Activated effector memory CD4-positive, alpha-beta T cell treated with Interleukin-2 at 50 U/mL for 16 hours (primary cell): ENCODE measurements around the gene MCCC1.
"Not testable (repeated sequence)": the region's sequence is repeated elsewhere in the genome, so short reads cannot be mapped to it uniquely, and the experiment has no call there.

Experiments
- DNase-seq: peaks from one replicate; pipeline ENCODE4 v3.0.0-alpha.2; 2020

MCCC1 gene

GRCh38 chr3:183101040-183101439 is 1.7 kb upstream of the MCCC1 start:
- not testable (repeated sequence) for DNase-seq

GRCh38 chr3:183100376-183100775 is 1.1 kb upstream of the MCCC1 start:
- no peak for DNase-seq

DNA sequence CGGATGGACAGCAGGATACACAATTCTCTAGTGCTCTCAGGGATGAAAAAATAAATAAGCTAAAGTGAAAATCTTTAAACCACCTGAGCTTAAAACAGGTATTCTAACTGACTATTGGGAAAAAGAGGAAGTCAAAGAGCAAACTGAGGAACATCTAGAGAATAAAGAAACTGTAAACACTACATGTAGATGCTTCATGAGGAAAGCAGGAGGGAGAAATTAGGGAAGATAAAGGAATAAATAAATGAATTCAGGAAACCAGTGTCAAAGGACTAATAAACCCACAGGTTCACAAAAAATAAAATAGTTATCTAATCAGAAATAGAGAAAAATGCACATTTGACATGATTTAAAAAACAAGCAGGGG is 525 bp upstream of the MCCC1 start:
- no peak for DNase-seq

DNA sequence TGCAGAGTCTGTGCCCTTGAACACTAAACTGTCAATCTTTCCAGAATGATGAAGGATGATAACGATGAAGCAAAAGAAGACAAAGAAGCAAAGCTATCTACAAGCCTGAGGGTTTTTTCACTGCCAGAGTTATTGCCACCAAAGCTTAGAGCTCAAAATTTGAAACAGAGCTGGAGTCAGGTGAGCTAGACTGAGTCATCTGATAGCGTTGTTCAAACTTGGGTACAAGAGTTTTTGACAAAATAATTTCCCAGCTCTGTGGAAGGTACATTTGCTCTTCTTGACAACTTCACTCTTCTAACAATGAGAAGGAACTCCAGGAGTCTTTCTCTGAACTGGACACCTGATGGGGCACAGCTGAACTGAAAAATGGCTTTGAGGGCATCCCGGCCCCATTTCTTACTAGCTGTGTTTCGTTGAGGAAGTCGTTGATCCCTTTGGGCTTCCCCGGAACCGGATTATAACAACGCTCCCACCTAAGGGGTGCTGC is 715 bp downstream of the MCCC1 start:
- no peak for DNase-seq

DNA sequence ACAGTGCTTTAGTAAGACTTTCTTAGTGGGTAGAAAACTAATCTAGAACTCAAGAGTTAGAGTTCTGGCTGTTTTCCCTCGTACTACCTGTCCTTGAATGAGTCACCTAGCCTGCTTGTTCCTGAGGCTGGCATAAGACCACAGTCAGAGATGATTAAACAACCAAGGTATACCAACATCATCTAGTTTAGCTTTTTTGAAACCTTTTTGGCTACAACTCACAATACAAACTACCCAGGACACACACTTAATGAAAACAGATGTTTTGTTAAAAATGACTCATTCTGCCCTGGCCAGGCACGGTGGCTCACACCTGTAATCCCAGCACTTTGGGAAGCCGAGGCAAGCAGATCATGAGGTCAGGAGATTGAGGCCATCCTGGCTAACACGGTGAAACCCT is 4.6 kb downstream of the MCCC1 start:
- DNase-seq = no peak

DNA sequence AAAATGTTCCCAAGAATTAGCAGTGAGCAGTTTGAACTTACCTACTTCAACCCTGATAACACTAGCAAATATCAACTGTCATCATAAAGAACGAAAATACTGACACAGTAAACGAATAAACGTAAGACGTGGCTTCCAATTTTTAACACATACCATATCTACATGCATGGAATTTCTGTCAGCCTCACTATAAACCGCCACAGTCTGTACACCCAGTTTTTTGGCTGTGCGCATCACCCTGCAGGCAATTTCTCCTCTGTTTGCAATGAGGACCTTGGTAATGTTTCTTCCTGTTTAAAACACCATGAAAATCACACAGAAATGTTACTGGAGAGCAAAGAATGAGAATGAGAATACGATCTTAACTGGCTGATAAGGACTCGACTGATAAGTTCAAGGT is 7.0 kb downstream of the MCCC1 start:
- DNase-seq = no peak

DNA sequence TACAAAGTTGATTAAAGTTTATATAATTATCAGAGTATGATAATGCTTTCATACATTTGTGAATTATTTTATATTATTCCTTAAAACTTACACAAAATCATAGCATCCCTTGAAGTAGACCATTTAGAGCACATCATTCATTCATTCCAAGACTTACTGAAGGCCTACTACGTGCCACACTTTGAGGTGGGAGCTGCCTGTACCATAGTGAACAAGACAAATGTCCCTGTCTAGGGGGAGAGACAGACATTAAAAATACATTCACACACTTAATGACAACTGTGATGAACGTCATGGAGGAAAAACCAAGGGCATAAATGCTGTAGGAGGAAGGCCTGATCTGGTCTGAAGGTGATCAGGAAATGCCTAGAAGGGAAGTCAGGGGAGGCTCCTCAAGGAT is 12.1 kb downstream of the MCCC1 start:
- DNase-seq = no peak

GRCh38 chr3:183085634-183086390 is 13.5 kb downstream of the MCCC1 start:
- DNase-seq = no peak

DNA sequence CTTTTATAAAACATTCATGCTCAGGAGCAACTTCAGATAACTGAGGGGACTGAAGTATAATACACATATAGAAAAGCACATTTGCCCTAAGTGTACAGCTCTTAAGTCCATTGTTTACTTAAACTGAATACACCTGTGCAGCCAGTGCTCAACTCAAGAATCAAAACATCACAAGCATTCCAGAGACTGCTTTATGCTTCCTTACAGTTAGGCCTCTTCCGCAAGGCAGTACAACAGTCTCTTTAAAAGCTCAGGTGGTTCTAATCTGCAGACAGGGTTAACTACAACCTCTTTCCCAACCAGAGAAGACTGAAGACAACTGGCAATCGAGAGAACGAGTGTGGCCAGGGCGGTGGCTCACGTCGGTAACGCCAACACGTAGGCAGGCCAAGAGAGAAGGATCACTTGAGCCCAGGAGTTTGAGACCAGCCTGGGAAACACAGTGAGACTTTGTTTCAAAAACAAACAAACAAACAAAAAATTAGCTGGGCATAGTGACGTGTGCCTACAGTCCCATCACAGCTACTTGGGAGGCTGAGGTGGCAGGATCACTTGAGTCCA is 16.9 kb downstream of the MCCC1 start:
- no peak for DNase-seq

DNA sequence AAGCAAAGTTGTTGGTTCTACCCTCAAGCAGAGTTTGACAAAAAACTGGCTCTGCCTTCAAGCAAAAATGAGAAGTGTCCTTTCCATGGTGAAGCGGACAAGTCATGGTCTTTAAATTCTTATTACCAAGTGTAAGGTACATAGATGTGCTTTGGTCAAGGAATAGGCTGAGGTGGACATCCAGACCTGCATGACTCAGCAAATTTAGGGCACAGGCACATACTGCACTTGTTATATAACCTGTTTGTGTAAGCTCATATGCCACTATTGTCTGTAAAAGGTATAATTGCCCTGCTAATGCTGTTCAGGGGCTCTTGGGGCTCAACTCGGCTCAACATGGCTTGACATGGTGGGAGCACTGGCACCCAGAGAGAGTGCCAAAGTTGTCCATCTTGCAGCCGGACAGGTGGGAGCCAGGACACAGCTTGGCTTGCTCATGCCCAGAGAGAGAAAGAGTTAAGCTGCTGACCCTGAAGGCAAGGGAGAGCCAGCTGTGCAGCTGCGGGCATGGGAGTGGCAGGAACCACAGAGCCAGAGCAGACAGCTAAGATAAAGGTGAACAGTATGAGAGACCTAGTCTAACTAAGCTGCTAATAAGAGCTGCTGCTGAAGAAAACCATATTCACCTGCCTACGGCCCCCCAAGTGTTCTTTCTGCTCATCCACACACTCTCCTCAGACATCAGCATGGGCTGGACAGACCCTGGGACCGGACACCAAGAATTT is 17.7 kb downstream of the MCCC1 start:
- no peak for DNase-seq

DNA sequence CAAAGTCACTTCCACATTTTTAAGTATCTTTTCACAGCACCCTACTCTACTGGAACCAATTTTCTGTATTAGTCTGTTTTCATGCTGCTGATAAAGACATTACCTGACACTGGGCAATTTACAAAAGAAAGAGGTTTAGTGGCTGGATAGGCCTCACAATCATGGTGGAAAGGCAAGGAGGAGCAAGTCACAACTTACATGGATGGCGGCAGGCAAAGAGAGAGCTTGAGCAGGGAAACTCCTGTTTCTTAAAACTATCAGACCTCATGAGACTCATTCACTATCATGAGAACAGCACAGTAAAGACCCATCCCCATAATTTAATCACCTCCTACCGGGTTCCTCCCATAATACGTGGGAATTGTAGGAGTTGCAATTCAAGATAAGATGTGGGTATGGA is 18.7 kb downstream of the MCCC1 start:
- no peak for DNase-seq

DNA sequence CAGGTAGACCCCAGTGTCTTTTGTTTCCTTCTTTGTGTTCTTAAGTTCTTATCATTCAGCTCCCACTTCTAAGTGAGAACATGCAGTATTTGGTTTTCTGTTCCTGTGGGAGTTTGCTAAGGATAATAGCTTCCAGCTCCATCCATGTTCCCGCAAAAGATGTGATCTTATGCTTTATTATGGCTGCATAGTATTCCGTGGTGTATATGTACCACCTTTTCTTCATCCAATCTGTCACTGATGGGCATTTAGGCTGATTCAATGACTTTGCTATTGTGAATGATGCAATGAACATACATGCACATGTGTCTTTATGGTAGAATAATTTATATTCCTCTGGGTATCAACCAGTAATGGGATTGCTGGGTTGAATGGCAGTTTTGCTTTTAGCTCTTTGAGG is 24.4 kb downstream of the MCCC1 start:
- no peak for DNase-seq

DNA sequence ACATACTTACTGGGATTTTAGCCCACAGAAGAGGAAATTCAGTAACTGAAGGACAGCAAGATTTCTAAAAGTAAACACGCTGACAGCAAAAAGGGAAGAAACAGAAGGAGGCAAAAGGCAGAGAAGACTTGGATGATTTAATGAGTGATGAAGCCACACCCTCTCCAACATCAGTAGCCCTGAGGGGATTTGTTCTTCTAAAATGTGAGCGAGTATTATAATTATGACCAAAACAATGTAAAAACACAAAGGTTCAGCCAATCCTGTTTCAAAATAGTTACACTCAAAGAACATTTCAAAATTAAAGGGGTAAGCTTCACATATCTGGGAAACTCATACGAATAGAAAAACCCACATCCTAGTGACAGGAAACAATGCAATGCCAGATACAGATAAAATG is 25.0 kb downstream of the MCCC1 start:
- DNase-seq = no peak

DNA sequence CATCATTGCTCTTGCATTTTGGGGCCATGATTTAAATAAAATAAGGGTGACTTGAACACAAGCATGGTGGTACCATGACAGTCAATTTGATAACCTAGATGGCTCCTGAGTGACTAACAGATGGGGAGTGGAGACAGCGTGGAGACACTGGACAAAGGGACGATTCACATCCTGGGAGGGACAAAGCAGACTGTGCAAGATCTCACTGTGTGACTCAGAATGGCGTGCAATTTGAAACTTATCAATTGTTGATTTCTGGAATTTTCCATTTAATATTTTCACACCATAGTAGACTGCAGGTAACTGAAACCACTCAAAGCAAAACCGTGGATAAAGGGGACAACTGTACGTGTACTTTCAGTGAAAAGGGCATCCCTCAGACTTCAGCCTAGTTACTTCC is 25.5 kb downstream of the MCCC1 start:
- no peak for DNase-seq

- DNase-seq = no peak
Measured at GRCh38 chr3:183070892-183071291, 28.4 kb downstream of the MCCC1 start.

DNA sequence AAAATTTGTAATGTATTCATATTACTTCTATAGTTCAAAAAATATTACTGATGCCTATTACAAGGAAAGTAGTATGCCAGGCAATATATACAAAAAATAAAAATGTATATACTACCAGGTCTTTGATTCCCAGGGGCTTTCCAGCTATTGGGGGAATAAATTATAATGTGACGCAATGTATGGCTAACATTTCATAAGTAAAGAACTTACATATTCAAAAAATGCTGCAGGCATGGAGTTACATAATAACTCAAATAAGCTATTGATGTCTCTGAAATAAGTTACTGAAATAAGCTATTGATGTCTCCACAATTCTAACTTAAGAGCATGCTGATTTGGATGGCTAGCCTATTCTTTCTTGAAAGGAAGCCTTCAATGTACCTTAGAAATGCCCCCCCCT is 30.2 kb downstream of the MCCC1 start:
- no peak for DNase-seq

- not testable (repeated sequence) for DNase-seq
Measured at GRCh38 chr3:183066891-183067290, 32.4 kb downstream of the MCCC1 start.

- DNase-seq = no peak
Measured at GRCh38 chr3:183064475-183064874, 34.8 kb downstream of the MCCC1 start.

GRCh38 chr3:183061391-183062172 is 37.7 kb downstream of the MCCC1 start:
- no peak for DNase-seq

GRCh38 chr3:183058351-183058750 is 40.9 kb downstream of the MCCC1 start:
- no peak for DNase-seq

- DNase-seq = no peak
Measured at GRCh38 chr3:183050706-183051105, 48.6 kb downstream of the MCCC1 start.

DNA sequence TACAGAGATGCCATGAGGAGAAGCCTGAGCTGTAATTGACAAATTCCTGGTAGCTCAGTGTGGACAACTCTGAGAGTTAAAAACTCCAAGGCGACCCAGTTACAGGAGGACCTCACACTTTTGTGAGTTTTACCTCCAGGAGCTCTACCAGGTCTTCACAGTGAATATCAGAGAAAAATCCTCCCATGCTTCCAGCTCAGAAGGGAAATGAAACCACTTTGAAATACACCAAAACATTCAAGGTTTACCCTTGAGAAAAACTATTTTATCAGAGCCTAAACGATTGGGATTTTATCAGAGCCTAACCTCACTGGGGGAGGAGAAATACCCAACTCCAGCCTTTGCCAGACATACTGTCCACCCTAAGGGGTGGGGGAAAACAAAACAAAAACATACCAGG is 52.4 kb downstream of the MCCC1 start:
- no peak for DNase-seq

- no peak for DNase-seq
Measured at GRCh38 chr3:183044547-183045229, 54.6 kb downstream of the MCCC1 start.
